Astrocyte of the hippocampus (primary cell): Measurements from ENCODE around the gene ZBTB16.

Experiments
- DNase-seq: peaks from one replicate; pipeline ENCODE4 v3.0.0; 2011; ENCODE audit warnings: low read depth, low spot score

The ZBTB16 gene

DNA sequence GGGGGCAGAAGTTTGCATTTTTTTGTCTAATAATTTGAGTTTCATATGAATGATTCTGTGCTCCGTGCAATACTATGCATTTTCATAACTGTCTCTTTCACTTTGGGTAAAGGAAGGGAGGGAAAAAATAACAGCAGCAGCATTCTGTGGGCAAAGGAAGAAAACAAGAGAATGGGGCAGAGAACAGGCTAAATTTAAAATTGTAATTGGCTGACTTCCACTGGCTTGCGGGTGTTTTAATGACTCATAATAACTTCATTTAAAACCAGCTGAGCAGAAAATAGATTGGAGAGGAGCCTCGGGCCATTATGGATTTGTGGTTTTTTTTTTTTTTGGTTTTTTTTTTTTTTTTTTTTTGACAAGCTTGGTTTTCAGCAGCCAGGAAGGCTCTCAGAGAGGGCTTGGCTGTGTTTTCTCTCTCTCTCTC, 107.4 kb downstream of the ZBTB16 start:
- peak; percentile 93 for DNase-seq

DNA sequence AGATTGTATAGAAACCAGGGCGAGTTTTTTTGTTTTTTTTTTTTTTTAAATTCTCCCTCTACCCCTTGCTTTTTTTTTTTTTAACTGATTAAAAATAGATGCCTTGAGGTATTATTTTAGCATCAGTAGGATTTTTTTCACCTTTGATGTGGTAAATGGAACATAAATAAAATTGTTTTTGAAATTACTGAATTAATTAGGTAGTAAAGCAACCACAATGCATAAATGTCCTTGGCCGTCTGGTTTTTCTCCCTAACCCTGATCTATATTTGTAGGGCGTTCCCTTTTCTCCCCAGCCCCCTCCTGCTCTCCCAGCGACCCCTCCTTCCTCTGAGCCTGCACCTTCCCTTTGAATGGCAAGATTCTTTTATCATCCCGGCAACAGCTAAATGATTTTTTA, 107.8 kb downstream of the ZBTB16 start:
- peak; percentile 27 for DNase-seq

DNA sequence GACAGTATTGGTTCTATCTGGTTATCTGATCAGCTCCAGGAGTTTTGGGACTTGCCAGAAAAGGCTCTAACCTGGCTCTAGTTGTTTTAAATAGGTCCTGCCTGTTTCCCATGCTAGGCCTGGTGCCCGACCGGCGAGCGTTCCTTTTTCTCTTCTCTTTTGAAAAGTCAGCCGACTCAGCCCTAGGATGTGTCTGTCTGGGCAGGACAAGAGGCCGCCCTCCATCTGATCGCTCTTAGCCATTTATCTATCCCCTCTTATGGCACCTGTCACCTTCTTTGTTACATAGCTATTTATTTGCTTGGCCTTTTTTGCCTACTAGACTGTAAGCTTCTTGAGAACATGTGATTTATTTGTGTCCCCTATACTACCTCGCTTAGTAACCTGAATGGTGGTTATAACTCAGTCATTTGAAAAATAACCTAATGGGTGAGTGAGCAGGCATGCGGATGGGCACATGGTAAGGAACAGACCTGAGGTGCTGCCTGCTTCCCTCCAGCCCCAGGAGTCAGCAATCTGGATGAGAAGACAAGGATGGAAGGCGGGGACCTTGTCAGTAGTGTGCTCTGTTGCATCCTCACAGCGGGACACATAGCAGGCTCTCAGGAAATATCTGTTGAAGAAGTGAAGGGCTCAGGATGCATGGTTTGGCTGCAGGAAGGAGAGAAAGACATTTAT, 108.4 kb downstream of the ZBTB16 start:
- peak; percentile 28 for DNase-seq

DNA sequence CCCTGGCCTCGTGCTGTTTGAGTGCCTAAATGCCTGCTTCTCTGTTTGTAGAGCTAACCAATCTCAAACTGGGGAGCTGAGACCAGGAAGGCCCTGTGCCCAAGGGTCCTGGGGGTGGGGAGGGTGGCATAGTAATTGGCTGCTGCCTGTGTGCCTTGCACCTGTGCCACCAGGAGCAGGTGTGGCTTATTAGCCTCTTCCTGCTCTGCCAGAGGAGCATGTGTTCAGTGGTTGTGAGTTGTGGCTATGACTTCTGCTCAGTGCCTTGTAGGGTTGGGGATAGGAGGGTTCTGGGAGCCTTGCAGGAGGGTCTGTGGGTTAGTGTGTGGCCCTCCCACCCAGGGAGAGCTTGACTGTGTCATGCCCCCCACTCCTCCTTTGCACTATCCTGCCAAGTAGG, 109.2 kb downstream of the ZBTB16 start:
- DNase-seq, result no peak

DNA sequence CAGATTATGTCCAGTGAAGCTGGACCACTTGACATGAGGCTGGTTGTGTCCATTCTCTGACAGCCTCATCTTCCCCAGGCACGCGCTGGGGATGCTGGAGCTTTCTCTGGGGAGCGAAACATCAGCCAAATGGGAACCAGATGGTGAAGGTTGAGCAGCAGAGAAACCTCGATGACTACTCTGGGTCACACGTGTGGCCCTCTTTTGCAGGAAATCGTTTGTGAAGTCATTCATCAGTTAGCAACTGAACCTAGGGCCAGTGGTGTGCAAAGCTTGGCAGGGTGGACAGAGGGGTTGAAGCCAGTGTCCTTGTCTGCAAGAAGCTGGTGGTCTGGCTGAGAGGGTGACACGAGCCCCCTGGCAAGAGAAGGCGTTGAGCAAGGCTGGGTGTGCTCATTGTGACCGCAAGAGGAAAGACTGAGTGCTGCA, 109.8 kb downstream of the ZBTB16 start:
- no peak for DNase-seq

DNA sequence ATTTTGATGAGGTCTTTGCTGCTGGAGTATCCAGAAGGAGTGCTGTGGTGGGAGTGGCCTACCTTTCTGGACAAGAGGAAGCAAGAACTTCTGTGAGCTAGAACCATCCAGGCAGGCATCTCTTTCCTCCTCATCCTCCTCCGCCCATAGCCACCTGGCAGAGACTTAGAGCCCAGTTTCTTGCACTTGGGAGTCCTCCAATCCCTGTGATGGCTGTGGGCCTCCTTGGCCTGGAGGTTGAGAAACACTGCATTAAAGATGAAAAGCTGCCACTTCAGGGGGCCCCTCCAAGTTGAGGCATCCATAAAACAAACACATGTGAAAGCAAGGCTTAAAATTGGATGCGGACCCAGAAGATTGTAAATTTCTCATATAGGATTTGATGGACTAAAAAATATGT, 110.3 kb downstream of the ZBTB16 start:
- no peak for DNase-seq

DNA sequence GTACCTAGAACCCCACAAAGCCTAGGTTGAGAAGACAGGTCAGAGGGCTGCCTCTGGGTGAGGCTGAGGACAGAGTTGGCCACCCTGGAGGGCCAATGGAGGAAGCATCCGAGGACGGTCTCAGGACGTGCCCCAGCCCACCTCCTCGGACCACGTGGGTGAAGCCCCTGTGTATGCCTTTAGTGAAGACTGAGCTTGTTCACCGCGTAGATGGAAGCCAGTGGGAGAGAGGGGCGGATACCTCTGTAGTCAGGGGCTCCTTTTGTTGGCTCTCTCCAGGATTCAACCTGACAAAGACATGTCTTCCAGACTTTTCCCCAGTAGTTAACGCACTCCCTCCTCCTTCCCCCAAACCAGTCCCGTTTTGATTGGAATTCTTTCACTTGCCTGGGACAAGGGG, 110.7 kb downstream of the ZBTB16 start:
- DNase-seq, result no peak

DNA sequence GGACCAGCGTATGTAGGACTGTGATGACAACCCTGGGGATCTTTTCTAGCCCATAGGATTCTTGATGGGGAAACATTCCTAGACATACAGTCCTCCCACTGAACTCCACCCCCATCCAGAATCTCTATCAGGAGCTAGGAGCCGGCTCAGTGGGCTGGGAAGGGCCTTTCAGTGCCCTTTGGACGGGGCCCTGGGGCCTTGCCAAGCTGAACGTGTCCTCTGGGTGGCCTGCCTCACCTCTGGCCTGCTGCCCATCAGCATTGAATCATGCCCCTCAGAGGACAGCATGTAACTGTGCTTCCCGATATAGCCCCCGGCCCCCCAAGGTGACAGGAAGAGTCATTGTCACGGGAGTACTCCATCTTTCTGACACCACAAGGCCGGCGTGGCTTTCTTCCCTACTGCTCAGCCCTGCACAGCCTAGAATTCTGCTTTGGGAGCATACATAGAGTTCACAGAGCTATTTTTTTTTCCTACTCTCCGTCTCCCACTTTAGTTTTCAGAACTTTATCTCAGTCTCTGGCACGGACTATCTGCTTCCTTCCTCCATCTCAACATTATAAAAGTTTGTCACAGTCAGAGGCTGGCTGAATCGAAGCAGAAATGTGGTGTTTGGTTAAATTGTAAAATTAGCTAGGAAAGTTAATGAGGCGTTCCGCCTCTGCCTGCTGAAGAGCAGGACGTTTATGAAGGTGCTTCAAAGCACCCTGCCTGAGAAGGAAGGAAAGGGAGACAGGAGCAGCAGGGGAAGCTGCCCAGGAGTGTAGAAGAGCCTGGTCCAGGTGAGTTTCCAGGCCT, 111.9 kb downstream of the ZBTB16 start:
- peak; percentile 31 for DNase-seq

DNA sequence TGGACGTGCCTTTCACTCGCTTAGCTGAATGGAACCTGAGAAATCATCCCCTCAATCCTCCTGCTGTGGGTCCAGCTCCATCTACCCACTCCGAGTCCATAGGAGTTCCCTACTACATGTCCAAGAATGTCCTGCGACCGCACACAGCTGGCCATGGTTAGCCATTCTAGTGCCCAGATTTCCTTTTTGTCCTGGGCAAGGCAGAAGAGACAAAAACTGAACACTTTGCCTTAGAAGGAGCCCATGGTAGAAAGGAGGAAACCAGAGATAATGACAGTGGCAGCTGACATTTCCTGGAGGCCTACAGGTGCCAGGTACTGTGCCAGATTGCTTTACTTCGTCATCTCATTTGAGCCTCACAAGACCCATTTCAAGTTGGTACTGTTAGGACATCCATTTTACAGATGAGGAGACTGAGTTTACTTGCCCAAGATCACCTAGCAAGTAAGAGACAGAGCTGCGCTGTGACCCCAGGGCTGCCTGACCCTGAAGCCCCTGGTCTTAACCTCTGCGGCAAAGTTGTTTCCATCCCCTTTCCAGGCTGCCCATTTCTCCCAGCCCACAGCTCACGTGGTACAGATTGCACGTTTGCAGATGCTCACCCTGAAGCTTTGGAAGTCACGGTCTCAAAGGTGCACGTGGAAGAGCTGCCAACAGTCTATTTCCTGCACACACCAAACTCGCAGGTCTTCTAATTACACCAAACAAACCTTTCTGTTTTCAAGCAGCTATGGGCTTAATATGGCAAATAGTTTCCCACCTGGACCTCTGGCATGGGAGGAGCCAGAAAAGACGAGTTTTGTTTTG, 112.7 kb downstream of the ZBTB16 start:
- no peak for DNase-seq

DNA sequence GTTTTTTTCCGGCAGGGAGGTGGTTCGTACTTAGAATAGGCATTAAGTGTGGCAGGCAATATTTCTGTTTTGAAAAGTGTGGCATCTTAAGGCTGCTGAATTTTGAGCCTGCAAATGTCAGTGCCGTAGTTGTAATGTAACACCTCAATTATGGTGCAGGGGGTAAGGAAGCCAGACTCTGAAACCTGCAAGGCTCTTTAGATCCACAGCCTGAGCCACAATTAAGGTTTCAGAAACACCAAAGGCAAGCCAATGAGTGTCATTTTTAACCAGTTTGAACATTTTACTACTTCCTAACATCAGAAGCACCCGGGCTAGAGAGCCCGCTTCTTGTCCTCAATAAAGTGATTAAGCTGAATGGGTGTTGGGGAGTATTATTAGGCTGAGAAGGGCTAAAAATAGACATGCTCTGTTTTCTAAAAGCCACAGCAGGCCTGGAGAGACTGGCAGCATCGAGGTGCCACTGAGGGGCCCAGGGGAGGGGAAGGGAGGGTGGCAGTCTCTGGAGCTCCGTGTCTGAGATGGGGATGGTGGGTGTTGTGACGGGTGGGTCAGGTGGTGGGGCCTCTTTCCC, 113.4 kb downstream of the ZBTB16 start:
- DNase-seq, result no peak

DNA sequence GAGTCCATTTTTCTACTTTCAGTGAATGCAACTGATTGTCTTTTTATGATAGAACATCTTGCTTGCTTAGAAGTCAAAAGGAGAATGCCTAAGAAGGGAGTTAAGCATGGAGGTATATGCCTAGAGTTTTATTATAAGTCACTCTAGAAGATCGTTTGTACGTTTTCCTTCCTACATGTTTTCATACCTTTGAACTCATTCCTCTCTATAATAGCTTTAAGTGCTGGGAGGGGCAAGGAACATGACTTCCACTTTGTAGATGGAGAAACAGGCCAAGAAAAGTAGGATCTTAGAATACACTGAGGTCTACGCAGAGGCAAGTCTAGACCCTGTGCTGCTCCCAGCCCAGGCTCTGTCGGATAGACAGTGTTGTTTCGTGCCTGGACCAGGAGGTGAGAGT, 114.3 kb downstream of the ZBTB16 start:
- no peak for DNase-seq

DNA sequence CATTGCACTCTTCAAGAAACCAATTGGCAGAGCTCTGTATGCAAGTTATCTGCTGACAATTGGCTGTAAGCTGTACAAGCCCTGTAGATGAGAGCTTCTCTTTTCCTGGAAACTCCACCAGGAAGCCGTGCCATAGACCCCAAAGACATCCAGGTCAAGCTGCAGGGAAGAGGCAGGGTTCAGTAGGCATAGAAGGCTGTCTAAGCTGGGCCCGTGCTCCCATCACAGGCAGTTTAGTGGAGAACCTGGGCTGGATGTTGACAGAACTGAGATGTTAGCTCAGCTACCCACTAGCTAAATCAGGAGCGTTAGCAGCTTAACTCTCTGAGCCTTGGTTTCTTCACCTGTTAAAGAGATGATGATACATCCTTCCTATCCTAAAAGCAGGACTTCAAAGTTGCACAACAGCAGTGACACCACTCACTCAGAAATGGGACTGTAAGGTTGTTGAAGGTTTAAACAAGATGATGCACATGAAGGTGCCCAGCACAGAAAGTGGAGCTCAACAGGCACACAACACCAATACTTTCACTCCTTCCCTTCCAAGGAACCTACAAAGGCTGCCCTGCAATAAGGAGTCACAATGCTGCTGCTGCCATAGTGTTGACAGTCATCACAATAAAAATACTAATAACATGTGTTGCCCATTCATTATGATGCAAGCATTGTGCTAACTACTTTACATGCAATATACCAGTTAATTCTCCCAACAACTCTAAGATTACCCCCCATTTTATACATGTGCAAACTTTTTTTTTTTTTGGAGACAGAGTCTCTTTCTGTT, 115.4 kb downstream of the ZBTB16 start:
- DNase-seq, result no peak

DNA sequence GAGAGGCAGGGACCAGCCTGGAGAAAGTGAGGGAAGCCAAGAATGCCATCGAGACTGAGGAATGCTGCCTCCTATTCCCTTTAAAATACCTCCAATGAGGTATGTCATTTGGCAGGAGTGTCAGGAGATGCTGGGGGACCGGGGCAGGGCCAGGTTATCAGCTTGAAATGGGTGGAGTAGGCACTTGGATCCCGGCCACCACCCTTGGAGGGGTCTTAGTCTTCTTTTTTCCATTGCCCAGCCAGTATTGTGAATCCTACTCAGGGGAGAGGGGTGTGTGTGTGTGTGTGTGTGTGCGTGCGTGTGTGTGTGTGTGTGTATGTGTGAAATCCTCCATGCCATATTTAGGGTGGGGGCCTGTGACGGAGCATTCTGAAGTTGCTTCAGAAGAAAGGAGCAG, 116.2 kb downstream of the ZBTB16 start:
- peak; percentile 26 for DNase-seq

DNA sequence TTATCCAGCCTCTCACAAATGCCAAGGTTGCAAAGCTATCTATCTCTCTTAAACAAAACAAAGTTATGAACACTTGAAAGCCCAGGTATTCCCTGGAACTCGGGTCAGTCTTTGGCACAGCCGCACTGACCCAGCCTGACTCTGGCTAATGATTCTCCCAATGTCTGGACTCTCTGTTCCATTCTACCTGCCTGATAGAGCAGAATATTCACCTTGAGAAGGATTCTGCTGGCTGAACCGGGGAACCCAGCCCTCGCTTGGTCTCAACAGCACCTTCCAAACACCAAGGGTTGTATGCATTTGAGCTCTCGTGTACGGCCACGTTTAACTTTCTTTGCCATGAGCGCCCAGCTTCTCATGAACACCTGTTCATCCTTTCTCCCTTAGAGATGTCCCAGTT, 116.8 kb downstream of the ZBTB16 start:
- DNase-seq, result no peak

DNA sequence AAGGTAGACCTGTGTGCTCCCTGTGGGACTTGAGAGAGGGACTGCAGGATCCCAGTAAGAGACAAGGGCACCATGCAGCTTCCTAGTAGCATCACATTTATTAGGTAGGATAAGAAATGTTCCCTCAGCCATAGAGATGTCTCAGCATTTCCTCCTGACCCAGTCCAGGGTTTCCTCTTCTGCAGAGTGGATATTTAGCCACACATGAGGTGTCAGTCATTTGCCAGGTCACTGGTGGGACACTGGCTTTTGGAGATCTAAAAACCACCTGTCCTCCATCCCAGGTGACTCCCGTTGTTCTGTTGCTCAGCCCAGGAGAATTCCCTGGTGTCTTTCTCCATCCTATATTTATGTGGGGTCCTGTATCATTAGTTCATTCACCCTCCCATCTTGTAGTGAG, 119.1 kb downstream of the ZBTB16 start:
- no peak for DNase-seq

DNA sequence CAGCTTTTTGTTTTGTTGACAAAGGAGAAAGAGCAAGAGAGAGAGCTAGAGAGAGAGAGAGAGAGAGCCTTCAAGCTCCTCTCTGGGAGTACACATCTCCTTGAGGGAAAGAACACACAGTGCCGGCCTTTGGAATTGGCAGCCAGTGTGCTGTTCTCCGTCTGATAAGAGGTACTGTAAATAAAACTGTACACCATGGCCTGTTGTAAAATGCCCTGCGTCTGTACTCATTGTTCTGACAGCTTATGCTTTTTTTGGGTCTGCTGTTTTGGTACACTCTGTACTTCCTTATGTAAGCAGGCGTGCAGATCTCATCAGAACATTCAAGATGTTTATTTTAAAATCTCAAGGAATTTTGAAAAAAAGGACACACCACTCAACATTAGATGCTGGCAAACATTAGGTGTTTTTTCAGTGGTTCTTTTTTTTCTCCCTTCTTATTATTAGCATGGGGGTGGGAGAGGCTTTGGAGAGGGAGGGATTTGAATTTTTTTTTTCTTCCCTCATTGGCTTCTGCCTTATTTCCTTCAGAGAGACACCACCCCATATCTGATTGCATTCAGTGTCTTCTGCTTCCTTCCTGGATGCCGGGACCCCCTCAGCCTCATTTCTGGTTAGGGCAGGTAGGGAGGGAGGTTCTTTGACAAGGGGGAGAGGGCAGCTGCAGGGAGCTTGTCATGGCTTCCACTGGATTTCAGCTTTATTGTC, 119.9 kb downstream of the ZBTB16 start:
- DNase-seq, result peak; percentile 78

DNA sequence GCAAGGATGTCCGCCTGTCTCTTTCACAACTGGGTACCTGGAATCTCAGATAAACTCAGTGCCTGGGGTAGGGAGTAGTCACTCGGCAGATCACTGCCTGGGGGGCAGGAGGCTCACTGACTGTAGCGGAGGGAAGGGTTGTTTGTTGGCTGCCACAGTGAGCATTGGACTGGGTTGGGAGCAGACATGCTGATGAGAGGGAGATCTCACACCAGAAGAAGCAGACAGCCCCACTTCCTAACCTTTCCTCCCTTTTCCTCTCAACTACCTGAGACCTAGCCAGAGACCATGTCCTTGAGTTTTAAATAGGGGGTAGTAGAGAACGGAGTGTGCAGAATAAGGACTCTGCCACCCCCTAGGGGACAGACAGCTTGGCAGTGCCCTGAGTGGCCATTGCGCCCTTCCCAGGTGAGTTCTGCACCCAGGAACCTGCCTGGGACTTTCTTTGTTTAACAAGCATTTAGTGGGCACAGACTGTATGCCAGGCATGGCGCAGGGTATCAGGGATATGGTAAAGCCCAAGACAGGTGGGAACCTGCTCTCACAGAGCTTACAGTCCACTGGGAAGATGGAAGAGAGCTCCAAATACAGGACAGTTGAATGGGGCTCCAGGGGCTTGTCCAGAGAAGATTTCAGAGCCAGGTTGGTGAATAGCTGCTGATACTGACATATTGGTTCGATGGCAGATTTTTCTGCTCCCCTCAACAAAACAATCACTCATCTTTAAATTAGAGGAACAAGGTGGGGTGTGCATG, 121.0 kb downstream of the ZBTB16 start:
- peak; percentile 21 for DNase-seq

DNA sequence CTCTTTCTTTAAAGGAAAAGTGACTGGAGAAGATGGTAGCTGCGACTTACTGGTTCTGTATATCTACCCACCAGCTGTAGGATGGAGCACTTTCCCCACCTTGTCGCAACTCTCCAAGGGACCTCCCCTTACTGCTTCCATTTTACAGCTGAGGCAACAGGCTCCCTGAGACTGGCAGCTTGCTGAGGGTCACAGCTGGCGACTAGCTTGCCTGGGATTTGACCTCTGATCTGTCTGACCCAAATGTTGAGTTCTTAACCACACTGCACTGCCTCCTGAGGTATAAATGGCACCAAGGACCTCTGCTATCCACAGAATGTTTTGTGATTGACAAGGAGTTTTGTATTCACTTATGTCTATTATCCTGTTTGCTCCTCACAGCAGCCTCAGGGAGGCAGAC, 121.7 kb downstream of the ZBTB16 start:
- no peak for DNase-seq

DNA sequence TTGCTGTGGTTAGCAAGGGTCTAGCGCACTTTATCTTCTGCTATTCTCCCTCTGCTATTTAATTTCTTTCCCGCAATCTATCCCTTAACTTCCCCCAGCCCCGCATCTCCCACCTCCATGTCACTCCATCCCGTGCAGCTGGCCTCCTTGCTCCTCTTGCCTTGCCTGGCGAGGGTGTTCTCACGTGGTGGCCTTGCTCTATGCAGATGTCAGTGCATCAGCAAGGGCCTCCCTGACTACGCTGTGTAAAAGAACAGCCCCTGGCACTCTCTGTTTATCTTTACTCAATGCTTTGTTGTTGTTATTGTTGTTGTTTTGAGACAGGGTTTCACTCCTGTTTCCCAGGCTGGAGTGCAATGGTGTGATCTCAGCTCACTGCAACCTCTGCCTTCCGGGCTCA, 122.2 kb downstream of the ZBTB16 start:
- no peak for DNase-seq

DNA sequence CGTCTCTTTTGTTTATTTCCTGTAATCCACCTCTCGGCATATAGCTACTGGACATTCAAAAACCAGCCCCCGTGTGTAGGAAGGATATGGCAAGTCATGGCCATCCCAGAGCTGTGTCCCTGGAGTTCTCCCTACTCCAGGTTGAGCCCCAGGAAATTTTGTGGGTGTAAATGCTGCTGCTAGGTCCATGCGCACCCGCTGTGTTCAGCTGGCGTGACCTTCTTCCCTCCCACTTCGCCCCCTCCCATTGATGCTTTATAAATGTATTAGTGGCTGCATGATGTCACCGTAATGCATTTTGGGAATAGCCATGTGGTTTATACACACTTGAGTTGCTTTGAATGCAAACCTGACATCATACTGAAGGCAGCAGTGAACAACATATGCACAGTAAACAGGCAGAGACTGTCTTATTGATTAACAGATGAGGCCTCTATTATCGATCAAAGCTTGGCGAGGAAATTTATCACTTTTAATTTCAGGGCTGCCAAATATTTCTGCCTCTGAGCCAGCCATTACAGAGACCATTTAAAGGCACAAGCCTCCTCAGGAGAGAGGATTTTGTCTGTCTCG, 123.0 kb downstream of the ZBTB16 start:
- DNase-seq, result peak; percentile 35
